H1 (cell line): ENCODE data around the gene GMCL2. TPM values are rescaled to one million over a fixed set of nuclear protein-coding genes. Genes with fewer than 3 reads are reported as not detected.

Experiments used
- ASH2L ChIP-seq: fragments of 200-600, 300-600 bp; sonication (generic); IDR thresholded peaks from one replicate; pipeline ENCODE4 v1.7.1; 2017; ENCODE audit warnings: low read length
- BCL11A ChIP-seq, 2 experiments: IDR thresholded peaks; one replicate each; pipeline ENCODE4 v1.6.1; 2011; ENCODE audit warnings: low read depth in 2 of 2, low read length in 2 of 2, mild to moderate bottlenecking in 2 of 2
- CHD1 ChIP-seq: IDR thresholded peaks from 2 replicates; pipeline ENCODE4 v1.6.1; 2012; ENCODE audit warnings: low read depth, low read length, improper control_type of control experiment
- KDM4A ChIP-seq: IDR thresholded peaks from one replicate; pipeline ENCODE4 v1.7.1; 2012; ENCODE audit warnings: low read depth, mild to moderate bottlenecking, moderate library complexity, low read length, inconsistent platforms; ENCODE audit not compliant: severe bottlenecking
- MAFK ChIP-seq: IDR thresholded peaks from 2 replicates; pipeline ENCODE4 v1.6.1; 2012; ENCODE audit warnings: low read depth, mild to moderate bottlenecking, improper control_type of control experiment, low read length
- PHF8 ChIP-seq: fragments of 200-600 bp; sonication (generic); conservative IDR thresholded peaks from 2 replicates; pipeline ENCODE4 v1.7.1; 2012; ENCODE audit warnings: low read depth, mild to moderate bottlenecking, inconsistent platforms, low read length, moderate library complexity
- POLR2A ChIP-seq, 2 experiments: IDR thresholded peaks; 1 replicate in 1 of 2; 2 replicates in 1 of 2; pipeline ENCODE4 v1.6.1; 2011; ENCODE audit warnings: low read depth in 2 of 2, low read length in 2 of 2, mild to moderate bottlenecking in 2 of 2; ENCODE audit errors: control extremely low read depth in 1 of 2
- SIRT6 ChIP-seq: IDR thresholded peaks from one replicate; pipeline ENCODE4 v1.7.1; 2012; ENCODE audit warnings: low read length, inconsistent platforms
- TAF7 ChIP-seq: optimal IDR thresholded peaks from 2 replicates; pipeline ENCODE3; 2011; ENCODE audit warnings: low read depth, mild to moderate bottlenecking, inconsistent platforms, low read length, moderate library complexity, borderline replicate concordance
- TBP ChIP-seq: IDR thresholded peaks from 2 replicates; pipeline ENCODE4 v1.6.1; 2011; ENCODE audit warnings: low read depth, low read length, improper control_type of control experiment
- polyA plus RNA-seq, 7 experiments: library from polyadenylated mRNA; depleted of rRNA in 3 of 7; stranded (reverse) in 5 of 7; unstranded in 2 of 7; fragments of >200 nt in 5 of 7; fragments of 200-250 nt in 2 of 7; gene quantifications; 1 replicate in 5 of 7; 2 replicates in 1 of 7; 4 replicates in 1 of 7; pipeline versions ENCODE4 v1.2.1 to v1.2.3, GENCODE V29; 2011 to 2013; ENCODE audit warnings: missing spikeins in 2 of 7, mixed read lengths in 2 of 7
- total RNA-seq: library from RNA; stranded (reverse); fragmentation: NEBNext Ultra II Directional; extraction: Animal tissue kit (Norgen Biotek cat#: 25700); gene quantifications from 2 replicates; pipeline ENCODE4 v1.2.1, GENCODE V29; 2021
- TF ChIP-seq, protein P1 (sequence below): fragments of 300-600 bp; sonication (generic); IDR thresholded peaks from 2 replicates; pipeline ENCODE4 v1.7.1; 2012; ENCODE audit warnings: low read length, moderate library complexity, mild to moderate bottlenecking, inconsistent platforms; ENCODE audit not compliant: insufficient replicate concordance
- TF ChIP-seq, protein P2 (sequence below): IDR thresholded peaks from 2 replicates; pipeline ENCODE4 v1.6.1; 2011; ENCODE audit warnings: low read depth, mild to moderate bottlenecking, low read length; ENCODE audit not compliant: insufficient read depth

GMCL2 gene
- total and polyA plus RNA-seq, 2 of the 8 experiments (the other 6 are each of a cell fraction or from before 2014, with no cell fraction given), result 0.13 TPM; not detected in 1

DNA sequence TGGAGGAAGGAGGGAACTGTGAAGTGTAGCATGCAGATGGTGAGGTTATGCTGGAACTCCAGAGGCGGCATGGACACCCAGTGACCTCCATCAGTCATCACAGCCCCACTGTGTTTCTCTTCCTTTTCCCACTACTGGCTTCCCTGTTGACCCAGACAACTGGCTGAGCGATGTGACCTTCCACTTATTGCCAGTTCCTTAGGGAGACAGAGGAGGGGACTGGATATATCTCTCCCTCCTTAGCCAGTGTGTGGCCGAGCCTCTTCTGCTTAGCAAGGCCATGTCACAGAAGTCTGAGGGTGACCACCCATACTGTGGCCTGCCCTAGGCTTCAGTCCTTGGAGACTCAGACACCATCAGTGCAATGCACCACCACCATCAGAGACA is 48.4 kb upstream of the GMCL2 start (continued):
- TF ChIP-seq, protein P1, sequence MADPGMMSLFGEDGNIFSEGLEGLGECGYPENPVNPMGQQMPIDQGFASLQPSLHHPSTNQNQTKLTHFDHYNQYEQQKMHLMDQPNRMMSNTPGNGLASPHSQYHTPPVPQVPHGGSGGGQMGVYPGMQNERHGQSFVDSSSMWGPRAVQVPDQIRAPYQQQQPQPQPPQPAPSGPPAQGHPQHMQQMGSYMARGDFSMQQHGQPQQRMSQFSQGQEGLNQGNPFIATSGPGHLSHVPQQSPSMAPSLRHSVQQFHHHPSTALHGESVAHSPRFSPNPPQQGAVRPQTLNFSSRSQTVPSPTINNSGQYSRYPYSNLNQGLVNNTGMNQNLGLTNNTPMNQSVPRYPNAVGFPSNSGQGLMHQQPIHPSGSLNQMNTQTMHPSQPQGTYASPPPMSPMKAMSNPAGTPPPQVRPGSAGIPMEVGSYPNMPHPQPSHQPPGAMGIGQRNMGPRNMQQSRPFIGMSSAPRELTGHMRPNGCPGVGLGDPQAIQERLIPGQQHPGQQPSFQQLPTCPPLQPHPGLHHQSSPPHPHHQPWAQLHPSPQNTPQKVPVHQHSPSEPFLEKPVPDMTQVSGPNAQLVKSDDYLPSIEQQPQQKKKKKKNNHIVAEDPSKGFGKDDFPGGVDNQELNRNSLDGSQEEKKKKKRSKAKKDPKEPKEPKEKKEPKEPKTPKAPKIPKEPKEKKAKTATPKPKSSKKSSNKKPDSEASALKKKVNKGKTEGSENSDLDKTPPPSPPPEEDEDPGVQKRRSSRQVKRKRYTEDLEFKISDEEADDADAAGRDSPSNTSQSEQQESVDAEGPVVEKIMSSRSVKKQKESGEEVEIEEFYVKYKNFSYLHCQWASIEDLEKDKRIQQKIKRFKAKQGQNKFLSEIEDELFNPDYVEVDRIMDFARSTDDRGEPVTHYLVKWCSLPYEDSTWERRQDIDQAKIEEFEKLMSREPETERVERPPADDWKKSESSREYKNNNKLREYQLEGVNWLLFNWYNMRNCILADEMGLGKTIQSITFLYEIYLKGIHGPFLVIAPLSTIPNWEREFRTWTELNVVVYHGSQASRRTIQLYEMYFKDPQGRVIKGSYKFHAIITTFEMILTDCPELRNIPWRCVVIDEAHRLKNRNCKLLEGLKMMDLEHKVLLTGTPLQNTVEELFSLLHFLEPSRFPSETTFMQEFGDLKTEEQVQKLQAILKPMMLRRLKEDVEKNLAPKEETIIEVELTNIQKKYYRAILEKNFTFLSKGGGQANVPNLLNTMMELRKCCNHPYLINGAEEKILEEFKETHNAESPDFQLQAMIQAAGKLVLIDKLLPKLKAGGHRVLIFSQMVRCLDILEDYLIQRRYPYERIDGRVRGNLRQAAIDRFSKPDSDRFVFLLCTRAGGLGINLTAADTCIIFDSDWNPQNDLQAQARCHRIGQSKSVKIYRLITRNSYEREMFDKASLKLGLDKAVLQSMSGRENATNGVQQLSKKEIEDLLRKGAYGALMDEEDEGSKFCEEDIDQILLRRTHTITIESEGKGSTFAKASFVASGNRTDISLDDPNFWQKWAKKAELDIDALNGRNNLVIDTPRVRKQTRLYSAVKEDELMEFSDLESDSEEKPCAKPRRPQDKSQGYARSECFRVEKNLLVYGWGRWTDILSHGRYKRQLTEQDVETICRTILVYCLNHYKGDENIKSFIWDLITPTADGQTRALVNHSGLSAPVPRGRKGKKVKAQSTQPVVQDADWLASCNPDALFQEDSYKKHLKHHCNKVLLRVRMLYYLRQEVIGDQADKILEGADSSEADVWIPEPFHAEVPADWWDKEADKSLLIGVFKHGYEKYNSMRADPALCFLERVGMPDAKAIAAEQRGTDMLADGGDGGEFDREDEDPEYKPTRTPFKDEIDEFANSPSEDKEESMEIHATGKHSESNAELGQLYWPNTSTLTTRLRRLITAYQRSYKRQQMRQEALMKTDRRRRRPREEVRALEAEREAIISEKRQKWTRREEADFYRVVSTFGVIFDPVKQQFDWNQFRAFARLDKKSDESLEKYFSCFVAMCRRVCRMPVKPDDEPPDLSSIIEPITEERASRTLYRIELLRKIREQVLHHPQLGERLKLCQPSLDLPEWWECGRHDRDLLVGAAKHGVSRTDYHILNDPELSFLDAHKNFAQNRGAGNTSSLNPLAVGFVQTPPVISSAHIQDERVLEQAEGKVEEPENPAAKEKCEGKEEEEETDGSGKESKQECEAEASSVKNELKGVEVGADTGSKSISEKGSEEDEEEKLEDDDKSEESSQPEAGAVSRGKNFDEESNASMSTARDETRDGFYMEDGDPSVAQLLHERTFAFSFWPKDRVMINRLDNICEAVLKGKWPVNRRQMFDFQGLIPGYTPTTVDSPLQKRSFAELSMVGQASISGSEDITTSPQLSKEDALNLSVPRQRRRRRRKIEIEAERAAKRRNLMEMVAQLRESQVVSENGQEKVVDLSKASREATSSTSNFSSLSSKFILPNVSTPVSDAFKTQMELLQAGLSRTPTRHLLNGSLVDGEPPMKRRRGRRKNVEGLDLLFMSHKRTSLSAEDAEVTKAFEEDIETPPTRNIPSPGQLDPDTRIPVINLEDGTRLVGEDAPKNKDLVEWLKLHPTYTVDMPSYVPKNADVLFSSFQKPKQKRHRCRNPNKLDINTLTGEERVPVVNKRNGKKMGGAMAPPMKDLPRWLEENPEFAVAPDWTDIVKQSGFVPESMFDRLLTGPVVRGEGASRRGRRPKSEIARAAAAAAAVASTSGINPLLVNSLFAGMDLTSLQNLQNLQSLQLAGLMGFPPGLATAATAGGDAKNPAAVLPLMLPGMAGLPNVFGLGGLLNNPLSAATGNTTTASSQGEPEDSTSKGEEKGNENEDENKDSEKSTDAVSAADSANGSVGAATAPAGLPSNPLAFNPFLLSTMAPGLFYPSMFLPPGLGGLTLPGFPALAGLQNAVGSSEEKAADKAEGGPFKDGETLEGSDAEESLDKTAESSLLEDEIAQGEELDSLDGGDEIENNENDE, result no peak
- TF ChIP-seq PHF8, result no peak
- TF ChIP-seq ASH2L, result no peak
- TF ChIP-seq KDM4A, result no peak
- no peak for TF ChIP-seq TBP
- TF ChIP-seq MAFK, result no peak
- no peak for TF ChIP-seq SIRT6
- TF ChIP-seq TAF7, result no peak
- no peak for TF ChIP-seq POLR2A (IDR thresholded peaks at IDR 0.05; ENCODE audit: control extremely low read depth in 1 of 2, low read depth in 2 of 2, low read length in 2 of 2)
- no peak for TF ChIP-seq BCL11A (IDR thresholded peaks at IDR 0.05; ENCODE audit: low read depth in 2 of 2, low read length in 2 of 2)
- TF ChIP-seq, protein P2, sequence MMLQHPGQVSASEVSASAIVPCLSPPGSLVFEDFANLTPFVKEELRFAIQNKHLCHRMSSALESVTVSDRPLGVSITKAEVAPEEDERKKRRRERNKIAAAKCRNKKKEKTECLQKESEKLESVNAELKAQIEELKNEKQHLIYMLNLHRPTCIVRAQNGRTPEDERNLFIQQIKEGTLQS, result no peak
- TF ChIP-seq CHD1, result no peak
